Measurements from ENCODE around the gene ADGRG7.

DNA sequence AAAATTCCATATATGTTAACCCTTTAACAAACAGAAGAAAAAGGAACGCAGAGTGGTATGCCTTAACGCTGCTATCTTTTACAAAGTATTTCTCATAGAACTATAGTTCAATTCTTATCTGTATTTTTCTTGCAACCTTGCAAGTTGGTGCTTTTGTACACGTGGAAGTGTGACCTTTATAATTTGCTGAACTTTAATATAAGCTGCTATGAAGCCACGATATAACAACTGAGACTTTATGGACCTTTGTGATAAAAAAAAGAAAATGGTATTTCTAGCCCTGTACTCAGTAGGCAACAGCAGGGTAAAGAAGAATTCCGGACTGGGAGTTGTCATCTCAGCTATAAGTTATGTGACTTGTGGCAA is 93.6 kb downstream of the ADGRG7 start:
- no peak for TF ChIP-seq POLR2A (IDR thresholded peaks at IDR 0.05)
- TF ChIP-seq, protein P1, sequence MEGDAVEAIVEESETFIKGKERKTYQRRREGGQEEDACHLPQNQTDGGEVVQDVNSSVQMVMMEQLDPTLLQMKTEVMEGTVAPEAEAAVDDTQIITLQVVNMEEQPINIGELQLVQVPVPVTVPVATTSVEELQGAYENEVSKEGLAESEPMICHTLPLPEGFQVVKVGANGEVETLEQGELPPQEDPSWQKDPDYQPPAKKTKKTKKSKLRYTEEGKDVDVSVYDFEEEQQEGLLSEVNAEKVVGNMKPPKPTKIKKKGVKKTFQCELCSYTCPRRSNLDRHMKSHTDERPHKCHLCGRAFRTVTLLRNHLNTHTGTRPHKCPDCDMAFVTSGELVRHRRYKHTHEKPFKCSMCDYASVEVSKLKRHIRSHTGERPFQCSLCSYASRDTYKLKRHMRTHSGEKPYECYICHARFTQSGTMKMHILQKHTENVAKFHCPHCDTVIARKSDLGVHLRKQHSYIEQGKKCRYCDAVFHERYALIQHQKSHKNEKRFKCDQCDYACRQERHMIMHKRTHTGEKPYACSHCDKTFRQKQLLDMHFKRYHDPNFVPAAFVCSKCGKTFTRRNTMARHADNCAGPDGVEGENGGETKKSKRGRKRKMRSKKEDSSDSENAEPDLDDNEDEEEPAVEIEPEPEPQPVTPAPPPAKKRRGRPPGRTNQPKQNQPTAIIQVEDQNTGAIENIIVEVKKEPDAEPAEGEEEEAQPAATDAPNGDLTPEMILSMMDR (IDR thresholded peaks at IDR 0.05 in 4 of 5, conservative IDR thresholded peaks at IDR 0.05 in 1 of 5): no peak

Measured in gastrocnemius medialis (tissue), 4 donors.